Measurements from ENCODE around the gene PSMD12. TPM values are rescaled to one million over a fixed set of nuclear protein-coding genes. Genes with fewer than 3 reads are reported as not detected.

PSMD12 gene
- total RNA-seq, 1 donor from 2014 or later: 45.0 TPM

DNA sequence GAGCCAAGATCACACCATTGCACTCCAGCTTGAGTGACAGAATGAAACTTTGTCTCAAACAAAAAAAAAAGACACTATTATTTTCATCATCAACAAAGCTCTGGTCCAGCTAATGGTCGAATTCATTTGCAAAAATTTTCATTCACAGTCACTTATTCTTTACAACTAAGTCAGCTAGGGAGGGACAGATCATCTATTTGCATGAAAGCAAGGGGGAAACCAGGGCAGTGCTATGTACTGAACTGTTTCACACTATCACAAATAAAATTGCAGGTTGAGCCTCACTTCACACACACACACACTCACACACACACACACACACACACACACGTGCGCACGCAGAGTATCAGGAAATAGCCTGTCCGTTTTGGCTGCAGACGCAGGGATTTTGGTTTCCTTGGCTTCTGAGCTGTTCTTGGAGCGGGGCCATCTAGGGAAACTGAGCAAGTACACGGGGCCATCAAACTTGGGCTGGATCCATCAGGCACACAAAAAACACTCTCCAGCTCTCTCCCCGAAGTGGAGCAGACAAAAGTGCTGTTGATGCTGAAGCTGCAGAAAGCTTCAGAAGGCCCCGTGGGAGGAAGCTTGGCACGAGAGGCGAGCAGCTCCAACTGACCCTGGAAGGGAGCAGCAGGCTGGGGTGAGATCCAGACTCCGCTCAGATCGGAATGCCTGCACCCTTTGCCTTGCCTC is 77.0 kb downstream of the PSMD12 start:
- Histone ChIP-seq H3K27me3 (ENCODE audit: low read depth) (no peaks in the 10 kb centered on the region), H3K36me3 (no peaks in the 10 kb centered on the region), H3K27ac (replicated peaks) (peak overlapping the region; percentile 29), H3K4me3 (peak overlapping the region; percentile 14), H3K4me1 (peaks cover 33% of the 10 kb centered on the region), H3K9me3 (replicated peaks) (no peaks in the 10 kb centered on the region)
- DNase-seq: peak; percentile 90
- intact Hi-C loops (cut with micrococcal nuclease): no loop called here
- TF ChIP-seq, protein P1, sequence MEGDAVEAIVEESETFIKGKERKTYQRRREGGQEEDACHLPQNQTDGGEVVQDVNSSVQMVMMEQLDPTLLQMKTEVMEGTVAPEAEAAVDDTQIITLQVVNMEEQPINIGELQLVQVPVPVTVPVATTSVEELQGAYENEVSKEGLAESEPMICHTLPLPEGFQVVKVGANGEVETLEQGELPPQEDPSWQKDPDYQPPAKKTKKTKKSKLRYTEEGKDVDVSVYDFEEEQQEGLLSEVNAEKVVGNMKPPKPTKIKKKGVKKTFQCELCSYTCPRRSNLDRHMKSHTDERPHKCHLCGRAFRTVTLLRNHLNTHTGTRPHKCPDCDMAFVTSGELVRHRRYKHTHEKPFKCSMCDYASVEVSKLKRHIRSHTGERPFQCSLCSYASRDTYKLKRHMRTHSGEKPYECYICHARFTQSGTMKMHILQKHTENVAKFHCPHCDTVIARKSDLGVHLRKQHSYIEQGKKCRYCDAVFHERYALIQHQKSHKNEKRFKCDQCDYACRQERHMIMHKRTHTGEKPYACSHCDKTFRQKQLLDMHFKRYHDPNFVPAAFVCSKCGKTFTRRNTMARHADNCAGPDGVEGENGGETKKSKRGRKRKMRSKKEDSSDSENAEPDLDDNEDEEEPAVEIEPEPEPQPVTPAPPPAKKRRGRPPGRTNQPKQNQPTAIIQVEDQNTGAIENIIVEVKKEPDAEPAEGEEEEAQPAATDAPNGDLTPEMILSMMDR (IDR thresholded peaks at IDR 0.05; ENCODE audit: borderline replicate concordance): no peak

Other genes with a start within 250 kb of the PSMD12 start
- gene HELZ, start 121.4 kb downstream of the PSMD12 start, total RNA-seq: 36.7 TPM
- 8.1 TPM for gene PITPNC1, start 10.7 kb upstream of the PSMD12 start, total RNA-seq